ENCODE results near the gene C1RL.

Gene C1RL

DNA sequence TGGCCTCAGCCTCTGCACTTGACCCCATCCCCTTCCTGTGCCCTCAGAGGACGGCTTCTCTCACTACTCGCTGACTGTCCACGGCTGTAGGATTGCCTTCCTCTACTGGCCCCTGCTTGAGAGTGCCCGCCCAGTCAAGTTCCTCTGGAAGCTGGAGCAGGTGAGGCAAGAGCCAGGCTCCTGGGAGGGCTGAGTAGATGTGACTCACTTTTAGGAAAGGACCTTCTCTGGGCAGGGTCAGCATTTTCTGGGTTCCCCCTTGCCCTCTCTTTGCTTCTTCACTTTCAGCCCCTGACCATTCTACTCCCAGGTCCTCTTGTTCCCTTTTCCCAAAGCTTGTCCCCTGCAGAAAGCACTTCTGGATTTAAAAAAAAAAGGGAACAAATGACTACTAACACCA, 28.9 kb upstream of the C1RL start:
- no peak for DNase-seq (ENCODE audit: extremely low read depth in 1 of 2, low read depth in 1 of 2)

DNA sequence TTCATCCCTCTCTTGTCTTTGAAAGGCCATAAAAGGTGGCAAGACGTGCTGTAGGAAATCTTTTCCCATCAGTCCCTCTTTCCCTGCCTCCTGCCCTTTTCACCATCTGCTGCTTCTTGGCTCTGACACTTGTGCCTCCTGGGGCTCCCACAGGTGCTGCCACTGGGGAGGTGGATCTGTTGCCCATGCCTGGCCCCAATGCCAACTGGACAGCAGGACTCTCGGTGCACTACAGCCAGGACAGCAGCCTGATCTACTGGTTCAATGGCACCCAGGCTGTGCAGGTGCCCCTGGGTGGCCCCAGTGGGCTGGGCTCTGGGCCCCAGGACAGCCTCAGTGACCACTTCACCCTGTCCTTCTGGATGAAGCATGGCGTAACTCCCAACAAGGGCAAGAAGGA, 27.7 kb upstream of the C1RL start:
- DNase-seq (ENCODE audit: extremely low read depth in 1 of 2, low read depth in 1 of 2): no peak

DNA sequence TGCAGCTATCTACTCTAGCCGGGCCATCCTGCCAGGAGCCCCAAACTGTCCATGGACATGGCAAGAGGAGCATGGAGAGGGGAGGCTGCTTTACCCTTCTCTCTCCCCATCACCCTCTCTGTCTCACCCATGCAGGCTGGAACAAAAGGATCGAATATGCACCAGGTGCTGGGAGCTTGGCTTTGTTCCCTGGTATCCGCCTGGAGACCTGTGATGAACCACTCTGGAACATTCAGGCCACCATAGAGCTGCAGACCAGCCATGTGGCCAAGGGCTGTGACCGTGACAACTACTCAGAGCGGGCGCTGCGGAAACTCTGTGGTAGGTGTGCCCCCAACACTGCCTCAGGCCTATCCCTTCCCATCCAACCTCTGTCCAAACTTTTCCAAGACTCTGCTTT, 27.1 kb upstream of the C1RL start:
- no peak for DNase-seq (ENCODE audit: extremely low read depth in 1 of 2, low read depth in 1 of 2)

DNA sequence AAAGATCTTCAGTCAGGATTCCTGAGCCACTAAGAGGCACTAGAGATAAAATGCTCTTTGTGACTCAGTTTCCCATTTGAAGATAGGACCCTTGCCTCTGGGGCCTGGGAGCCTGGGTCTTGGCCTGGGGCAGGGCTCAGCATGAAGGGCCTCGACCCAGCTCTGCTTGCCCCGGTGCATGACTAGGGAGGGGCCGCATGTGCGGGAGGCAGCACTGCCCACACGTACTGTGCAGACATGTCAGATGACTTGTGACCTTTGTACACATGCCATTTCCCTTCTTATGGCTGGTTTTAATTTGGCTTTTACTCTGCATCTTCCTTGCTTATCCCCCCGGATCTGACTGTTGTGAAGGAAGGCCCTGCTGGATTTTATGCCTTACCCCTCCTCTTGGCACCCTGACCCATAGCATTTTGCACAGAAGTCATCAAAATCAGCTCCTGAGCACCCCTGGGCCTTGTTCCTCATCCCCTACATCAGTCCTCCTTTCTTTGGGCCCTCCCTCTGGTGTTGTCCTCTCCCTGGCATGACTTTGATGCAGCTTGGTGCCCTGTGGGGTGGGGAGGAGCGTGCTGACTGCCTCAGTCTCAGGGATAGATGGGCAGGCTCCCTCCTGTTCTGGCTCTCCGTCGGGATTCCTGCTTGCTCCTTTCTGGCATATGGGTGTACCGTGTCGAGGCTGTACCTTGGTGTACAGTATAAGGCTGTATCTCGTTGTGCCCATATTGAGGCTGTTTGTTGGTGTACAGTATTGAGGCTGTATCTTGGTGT, 25.6 kb upstream of the C1RL start:
- DNase-seq (ENCODE audit: extremely low read depth in 1 of 2, low read depth in 1 of 2): no peak

DNA sequence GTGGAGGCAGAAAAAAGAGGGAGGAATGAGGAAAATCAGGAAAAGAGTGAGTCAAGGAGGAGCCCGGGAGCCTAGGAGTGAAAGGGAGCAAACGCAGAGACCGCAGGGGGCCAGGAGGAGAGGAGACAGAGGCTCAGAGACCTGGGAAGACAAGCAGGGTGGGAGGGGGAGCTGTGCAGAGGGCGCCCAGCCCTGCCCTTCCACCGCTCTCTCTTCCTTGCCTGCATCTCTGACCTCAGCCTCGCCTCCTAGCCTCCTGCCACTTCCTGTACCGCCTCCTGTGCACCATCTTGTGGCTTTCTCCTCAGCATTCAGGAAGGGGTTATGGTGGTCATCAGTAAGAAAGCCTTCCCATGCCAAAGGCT, 22.5 kb upstream of the C1RL start:
- peak in 1 of 2 donors; percentile 34 for DNase-seq (ENCODE audit: extremely low read depth in 1 of 2, low read depth in 1 of 2)

DNA sequence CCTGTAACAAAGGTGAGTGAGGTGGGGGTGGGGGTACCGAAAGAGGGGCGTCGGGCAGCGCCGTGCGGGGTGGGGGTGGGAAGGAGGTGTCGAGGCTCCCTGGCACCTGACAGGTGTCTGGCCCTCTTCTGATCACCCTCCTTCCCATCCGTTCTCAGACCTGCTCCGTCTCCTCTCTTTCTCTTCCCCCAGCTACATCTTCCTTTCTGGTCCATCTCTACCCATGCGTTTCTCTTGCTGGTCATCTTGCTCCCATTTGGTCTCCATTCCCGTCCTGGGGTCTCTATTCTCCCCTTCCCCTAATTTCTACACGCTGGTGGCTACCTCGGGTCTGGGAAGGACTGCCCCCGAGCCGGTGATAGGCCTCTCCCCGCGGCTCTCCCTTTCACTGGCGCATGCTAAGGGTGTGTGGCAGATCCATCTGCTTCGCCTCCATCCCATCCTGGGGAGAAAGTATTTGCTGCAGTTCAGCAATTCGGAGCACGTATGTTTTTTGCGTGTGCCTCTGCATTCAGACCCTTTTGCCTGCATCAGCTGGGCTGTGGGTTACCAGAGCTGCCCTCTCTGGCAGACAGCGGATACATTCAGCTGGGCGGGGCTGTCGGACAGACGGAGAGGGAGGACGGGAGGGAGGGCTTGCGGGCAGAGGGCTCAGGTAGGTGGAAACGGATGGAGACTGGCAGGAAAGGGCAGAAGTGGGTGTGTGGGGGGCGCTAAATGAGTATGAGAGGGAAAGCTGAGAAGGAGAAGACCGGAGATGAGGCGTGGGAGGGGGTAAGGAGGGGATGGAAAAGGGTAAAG, 21.9 kb upstream of the C1RL start:
- DNase-seq (ENCODE audit: extremely low read depth in 1 of 2, low read depth in 1 of 2): peak in 1 of 2 donors; percentile 49

DNA sequence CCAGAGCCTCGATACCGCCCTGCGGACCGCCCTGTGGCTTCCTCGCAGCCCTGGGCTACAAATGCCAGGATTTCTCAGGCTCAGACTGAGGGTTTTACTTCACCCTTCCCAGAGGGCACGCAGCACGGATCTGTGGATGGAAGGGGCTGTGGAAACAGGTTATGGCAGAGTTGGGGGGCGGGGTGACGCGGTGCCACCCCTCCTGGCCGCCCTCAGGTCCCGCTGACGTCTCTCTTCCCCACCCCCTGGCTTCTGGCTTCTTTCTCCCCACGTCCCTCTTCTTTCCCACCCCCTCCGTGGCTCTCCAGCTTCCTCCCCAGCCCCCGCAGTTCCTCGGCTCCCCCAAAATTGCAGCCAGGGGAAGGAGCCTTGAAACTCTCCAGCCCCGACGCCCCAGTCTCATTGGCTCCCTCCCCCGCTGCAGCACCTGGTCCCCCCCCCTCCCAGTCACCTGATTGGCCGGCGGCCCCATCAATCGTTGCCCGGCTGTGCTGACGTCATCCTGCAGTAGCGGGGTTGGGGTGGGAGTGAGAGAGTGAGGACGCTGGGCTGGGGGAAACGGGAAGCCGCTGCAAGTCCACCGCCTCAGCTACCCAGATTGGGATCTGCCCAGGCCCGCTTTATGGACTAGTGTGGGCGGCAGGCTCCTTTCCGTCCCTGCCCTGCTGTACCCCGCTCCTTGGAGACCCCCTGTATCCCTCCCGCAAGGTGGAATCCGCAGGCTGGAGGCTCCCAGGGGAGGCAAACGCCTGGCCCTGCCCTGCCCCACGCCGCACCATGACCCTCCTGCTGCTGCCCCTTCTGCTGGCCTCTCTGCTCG, 21.1 kb upstream of the C1RL start, which contains the start of gene CLSTN3:
Gene CLSTN3, plus strand, starts transcription at position 500 of the 820 bp plus-strand sequence. Its CDS starts 278 bp downstream, at position 778.
- DNase-seq (ENCODE audit: extremely low read depth in 1 of 2, low read depth in 1 of 2): peak; percentile 56 to 69

DNA sequence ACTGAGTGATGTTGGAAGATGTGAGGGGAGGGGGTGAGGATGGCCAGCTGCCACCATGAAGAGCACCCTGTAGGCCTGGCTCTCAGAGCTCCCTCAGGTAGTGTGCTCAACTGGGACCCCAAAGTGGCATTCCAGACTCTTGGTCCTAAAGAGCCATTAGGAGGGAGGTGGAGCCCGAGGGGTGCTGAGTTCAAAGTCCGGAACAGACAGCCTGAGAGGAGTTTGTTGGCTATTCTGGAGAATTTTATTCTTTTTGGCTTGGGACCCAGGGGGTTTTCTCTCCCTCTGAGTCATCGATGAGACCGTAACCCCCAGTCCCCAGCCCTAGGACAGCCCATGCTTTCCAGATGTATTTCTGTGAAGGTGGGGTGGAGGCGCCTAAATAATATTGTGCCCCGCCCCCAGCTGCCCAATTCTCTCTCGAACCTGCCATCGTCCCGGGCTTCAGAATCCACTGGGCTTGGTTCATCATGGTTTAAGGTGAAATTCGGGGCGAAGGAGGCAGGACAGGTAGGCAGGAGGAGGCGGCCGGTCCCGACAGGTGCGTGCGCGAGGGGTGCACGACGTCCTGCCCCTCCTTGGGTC, 20.4 kb upstream of the C1RL start:
- no peak for DNase-seq (ENCODE audit: extremely low read depth in 1 of 2, low read depth in 1 of 2)

DNA sequence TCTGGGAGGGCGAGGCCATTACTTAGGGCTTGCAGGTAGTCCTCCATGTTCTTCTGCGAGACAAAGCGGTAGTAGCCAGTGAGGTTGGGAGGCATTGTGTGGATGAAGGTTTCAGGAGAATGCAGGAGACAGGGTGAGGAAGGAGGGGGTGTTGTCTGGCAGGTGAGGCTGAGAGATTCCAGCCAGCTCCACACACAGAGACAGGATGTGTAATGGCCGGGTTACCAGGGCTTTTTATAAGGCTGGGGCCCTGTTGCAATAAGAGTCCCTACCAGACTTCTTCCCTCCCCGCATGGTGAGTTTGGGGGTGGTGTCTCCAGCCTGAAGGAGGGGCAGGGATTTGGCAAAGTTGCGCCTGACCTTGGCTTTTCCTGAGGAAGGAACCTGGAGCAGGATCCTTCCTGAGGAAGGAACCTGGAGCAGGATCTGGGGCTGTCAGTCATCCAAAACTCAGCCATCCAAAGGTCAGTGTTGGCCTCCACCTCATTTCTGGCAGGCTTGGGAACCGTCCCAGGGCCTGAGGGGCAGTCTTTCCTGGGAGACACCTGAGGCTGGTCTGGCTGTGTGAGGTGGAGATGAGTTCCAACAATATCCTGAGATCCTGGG, 19.8 kb upstream of the C1RL start, which contains the start of gene RBP5:
Gene RBP5, minus strand, starts transcription at position 209 of the 606 bp plus-strand sequence. Its CDS starts 114 bp downstream, at position 95.
- no peak for DNase-seq (ENCODE audit: extremely low read depth in 1 of 2, low read depth in 1 of 2)

DNA sequence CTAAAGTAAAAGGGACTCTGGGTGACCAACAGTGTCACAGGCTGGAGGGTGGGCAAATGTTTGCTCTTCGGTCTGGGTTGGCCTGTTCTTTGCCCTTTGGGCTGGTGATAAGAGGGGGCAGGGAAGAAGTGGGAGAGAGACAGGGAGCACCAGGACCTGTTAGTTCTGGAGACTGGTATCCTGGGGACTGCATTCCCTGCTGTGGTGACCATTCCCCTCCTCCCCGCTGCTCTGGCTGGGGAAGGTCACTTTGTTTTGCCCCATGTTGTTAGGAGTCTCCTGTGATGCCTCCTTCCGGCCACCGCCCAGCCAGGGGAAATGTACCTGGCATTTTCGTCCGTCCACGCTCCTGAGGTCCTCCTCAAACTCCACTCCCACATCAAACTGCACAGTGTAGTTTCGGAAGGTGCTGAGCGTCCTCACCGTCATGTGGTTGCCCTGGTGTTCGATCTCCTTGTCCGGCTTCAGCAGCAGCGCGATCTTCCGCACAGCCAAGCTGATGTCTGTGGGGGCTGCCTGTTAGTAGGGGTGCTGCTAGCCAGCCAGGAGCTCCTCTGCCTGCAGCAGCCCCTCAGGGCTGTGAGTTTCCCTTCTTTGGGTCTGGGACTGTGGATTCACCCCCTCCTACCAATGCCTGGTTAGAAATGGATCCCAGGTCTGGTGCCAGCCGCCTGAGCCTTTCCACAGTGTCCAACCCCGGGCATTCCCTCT, 19.1 kb upstream of the C1RL start:
- DNase-seq (ENCODE audit: extremely low read depth in 1 of 2, low read depth in 1 of 2): no peak

DNA sequence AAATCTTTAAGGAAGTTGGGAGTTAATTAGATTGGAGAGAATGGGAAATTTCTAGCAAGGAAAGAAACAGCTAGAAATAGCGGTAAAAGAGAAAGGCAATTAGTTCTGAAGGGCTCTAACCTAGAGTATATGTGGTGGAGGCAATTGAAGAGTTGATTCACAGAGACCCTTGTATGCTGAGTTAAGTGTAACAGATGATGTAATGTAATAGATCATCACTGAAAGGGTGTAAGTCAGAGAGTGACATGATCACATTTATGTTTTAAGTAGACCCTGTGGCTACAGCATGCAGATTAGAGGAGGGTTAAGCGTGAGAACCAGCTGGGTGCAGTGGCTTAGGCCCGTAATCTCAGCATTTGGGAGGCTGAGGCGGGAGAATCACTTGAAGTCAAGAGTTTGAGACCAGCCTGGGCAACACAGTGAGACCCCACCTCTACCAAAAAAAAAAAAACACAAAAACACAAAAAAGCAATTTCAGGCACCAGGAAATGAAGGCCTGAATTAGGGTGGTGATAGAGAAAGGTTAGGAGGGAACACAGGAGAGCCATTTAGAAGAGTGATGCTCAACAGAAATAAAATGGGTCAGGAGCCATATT, 16.7 kb upstream of the C1RL start:
- no peak for DNase-seq (ENCODE audit: extremely low read depth in 1 of 2, low read depth in 1 of 2)

DNA sequence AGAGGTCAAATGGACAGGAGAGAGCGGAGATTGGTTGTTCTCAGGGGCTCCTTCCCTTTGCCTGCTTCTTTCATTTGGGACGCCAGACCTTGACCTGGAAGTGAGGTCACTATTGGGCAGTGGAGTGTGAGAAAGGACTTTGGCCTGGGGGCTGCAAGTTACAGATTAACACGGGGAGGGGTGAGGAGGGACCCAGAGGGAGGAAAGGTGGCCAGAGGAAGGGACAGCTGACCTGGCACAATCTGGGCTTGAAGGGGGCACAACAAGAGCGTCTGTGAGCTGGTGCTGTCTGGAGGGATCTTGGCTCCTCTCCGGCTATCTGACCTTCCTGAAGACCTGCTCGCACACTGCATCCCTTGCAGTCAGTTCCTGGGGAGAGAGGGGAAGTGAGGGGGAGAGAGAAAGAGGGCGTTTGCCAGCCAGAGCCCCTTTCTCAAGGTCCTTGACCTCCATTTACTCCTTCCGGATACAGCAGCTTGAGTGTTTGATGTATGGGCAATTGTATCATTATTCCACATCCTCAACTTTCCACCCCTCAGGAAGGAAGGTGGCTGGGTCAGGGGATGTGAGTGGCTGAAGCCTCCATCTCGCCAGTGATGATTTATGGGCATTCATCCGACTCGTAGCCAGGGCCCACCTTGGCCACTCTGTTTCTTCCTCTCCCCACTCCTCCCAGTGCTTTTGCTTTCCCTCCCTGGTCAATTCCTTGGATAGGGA, 14.9 kb upstream of the C1RL start:
- DNase-seq (ENCODE audit: extremely low read depth in 1 of 2, low read depth in 1 of 2): no peak

DNA sequence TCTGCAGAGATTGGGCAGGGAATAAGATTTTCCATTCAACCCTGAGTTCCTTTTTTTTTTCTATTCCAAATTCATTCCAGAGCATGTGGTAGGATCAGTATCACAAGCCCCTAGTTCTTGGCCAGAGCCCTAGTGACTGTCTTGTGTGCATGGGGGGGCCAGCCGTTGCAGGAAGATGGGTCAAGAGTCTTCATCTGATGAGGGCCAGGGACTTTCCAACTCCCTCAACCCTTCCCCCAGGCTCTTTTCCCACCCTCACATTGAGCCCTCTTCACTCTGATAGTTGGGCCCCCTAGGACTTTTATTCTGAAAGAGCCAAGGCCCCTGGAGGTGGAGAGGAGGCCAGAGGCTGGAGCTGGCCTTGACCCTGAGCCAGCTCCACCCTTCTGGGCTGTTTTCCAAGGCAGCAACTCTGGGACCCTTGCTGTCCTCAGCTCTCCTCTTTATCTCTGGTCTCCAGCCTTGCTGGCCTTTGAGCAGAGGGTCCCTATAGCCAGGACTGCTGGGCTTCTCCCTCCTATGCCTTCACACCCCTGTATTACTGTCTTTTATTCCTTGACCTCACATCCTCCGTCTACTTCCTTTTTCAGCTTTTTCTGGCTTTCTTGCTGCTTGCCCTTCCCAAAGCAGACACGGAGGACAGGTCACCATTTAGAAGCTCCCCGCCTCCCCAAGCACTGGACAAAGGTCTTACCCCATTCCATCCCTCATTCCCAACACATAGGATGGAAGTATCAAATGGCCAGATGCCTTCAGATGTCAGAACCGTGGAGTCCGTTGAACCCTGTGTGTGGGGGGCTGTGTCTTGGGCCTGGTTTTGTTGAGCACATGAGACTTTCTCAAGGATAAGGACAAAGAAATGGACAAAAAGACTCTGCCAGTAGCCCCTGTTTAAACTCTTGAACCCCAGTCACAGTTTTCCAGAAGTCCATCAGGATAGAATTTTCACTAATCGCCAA, 14.1 kb upstream of the C1RL start:
- no peak for DNase-seq (ENCODE audit: extremely low read depth in 1 of 2, low read depth in 1 of 2)

DNA sequence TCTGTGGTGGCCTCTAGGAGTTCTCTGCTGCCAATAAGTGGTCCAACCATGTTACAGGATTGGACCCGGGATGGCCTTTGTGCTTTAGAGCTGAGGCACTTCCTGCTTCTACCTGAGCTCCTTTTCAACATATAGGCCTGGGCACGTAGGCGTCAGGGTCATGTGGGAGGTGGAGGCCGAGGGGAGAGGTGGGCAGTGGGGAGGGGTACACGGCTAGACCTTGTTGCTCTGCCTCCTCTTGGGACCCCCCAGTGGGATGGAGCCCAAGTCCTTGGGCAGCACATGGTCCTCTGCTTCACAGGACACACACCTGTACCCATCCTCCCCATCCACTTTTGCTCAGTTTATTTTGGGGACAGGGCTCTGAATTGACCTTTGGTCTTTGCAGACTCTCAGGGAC, 12.3 kb upstream of the C1RL start:
- DNase-seq (ENCODE audit: extremely low read depth in 1 of 2, low read depth in 1 of 2): no peak

DNA sequence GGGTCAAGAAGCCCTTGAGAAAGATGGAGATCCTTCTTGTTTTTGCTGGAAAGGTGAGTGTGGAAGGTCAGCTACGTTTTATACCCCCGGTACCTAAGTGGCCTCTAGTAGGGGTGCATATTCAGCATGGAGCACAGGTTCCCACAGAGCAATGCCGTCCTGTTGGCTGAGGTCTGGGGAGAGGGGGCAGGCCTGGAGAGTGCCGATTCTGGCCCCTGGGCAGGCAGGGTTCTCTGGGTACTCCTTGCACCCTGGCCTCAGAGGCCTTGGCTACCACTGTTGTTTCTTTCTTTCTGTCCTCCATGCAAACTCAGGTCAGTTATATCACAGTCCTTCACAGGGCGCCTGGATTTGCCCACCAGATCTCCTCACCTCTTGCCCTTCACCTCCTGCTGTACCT, 11.2 kb upstream of the C1RL start:
- DNase-seq (ENCODE audit: extremely low read depth in 1 of 2, low read depth in 1 of 2): no peak

DNA sequence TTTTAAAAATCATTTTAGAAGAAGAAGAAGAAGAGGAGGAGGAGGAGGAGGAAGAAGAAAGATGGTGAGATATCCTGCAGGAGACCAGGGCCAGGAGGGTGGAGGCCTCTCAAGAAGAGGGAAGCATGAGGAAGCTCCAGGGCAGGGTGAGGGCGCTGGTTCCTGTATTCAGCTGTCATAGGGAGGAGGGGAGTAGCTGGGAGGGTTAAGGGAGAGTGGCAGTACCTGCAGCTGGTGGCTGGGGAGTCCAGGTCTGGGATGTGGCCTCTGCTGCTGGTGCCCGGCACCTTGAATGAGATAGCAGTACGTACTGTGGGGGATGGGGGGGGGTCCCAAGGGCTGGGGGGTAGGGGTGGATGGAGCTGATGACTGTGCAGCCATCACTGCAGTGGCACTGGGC, 9.9 kb upstream of the C1RL start:
- DNase-seq (ENCODE audit: extremely low read depth in 1 of 2, low read depth in 1 of 2): no peak

DNA sequence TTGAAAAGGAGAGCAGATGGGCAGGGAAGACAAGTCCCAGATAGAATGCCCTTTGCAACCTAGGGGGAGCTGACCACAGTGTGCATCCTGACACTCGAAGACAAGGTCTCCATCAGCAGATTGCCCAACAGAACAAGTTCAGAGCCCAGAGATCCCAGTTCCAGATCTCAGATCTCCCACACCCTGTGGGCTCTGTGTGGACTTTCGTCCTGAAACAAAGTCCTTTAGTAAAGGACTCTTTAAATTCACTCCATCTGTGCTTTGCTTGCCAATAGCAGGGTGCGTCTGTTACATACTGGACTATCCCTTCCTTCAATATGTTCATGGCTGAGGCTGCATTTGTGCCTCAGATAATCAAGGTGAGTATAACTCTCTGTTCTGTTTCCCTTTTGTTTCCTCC, 8.7 kb upstream of the C1RL start:
- DNase-seq (ENCODE audit: extremely low read depth in 1 of 2, low read depth in 1 of 2): no peak

DNA sequence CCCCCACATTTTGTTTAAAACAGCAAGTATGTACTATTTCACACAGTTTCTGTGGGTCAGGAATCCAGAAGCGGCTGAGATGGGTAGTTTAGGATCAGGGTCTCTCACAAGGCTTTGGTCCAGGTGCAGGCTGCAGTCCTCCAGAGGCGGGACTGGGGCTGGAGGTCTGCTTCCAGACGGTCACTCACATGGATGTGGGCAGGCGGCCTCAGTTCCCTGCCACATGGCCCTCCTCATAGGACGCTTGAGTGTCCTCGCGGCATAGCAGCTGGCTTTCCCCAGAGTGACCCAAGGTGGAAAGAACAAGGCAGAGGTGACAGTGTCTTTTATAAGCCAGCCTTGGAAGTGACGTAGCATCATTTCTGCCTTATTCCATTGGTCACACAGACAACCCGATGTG, 7.9 kb upstream of the C1RL start:
- DNase-seq (ENCODE audit: extremely low read depth in 1 of 2, low read depth in 1 of 2): no peak
